Measurements from ENCODE around the gene SAMD3. TPM values are rescaled to one million over a fixed set of nuclear protein-coding genes. Genes with fewer than 3 reads are reported as not detected.
"Not testable (repeated sequence)": the region's sequence is repeated elsewhere in the genome, so short reads cannot be mapped to it uniquely, and the experiment has no call there.

Gene SAMD3
- total and polyA plus RNA-seq, 9 donors: 0.81 to 7.4 (median 2.7) TPM

DNA sequence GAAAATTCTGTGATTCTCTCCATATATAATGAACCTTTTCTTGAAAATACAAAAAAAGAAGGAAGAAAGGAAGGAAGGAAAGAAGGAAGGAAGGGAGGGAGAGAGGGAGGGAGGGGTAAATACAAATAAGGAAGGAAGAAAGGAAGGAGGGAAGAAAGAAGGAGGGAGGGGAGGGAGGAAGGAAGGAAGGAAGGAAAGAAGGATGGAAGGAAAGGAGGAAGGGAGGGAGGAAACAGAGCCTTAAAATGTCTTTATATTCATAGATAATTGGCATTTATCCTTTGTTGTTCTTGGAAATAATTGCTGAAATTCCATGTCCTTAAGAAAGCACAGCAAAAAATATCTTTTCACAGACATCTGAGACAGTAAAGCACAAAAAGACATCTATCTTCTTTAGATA is 40.3 kb downstream of the SAMD3 start:
- intact Hi-C loops (cut with DNase I): no loop called here

DNA sequence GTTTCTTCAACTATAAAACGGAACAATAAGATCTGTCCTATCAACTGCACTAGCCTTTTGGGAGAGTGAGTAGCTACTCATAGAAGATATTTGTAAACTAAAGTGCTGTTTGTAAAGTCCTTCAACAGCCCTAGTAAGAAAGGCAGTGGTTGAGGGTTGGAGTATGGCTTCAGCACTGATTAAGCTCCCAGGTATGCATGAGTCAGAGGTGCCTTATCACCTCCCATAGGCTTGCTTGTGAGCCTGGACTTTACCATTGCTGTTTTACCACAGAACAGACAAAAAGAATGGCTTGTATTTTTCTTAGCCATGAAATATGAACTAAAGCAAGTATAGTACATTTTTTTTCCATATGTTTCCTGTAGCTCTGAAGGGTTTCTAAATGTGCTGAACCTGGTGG is 44.1 kb downstream of the SAMD3 start:
- TF ChIP-seq, protein P1, sequence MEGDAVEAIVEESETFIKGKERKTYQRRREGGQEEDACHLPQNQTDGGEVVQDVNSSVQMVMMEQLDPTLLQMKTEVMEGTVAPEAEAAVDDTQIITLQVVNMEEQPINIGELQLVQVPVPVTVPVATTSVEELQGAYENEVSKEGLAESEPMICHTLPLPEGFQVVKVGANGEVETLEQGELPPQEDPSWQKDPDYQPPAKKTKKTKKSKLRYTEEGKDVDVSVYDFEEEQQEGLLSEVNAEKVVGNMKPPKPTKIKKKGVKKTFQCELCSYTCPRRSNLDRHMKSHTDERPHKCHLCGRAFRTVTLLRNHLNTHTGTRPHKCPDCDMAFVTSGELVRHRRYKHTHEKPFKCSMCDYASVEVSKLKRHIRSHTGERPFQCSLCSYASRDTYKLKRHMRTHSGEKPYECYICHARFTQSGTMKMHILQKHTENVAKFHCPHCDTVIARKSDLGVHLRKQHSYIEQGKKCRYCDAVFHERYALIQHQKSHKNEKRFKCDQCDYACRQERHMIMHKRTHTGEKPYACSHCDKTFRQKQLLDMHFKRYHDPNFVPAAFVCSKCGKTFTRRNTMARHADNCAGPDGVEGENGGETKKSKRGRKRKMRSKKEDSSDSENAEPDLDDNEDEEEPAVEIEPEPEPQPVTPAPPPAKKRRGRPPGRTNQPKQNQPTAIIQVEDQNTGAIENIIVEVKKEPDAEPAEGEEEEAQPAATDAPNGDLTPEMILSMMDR (IDR thresholded peaks at IDR 0.05): no peak
- no peak for TF ChIP-seq EP300 (IDR thresholded peaks at IDR 0.05)
- TF ChIP-seq POLR2A (IDR thresholded peaks at IDR 0.05): no peak
- Histone ChIP-seq H3K27me3 (no peaks in the 10 kb centered on the region), H3K36me3 (no peaks in the 10 kb centered on the region), H3K4me1 (ENCODE audit: insufficient read depth) (no peaks in the 10 kb centered on the region), H3K4me3 (no peak overlapping the region), H3K27ac (no peak overlapping the region), H3K9me3 (no peaks in the 10 kb centered on the region)
- intact Hi-C loops (cut with DNase I): no loop called here
- no peak for DNase-seq
- WGBS, 3 donors: 91 to 100% (median 95%) methylated on average over 1 of the region's 1 CpG

More for the DNA sequence above, 40.3 kb downstream of the SAMD3 start:
- DNase-seq: no peak
- Histone ChIP-seq H3K36me3 (no peaks in the 10 kb centered on the region), H3K4me3 (no peak overlapping the region), H3K27me3 (no peaks in the 10 kb centered on the region), H3K27ac (no peak overlapping the region), H3K9me3 (no peaks in the 10 kb centered on the region), H3K4me1 (ENCODE audit: insufficient read depth) (no peaks in the 10 kb centered on the region)
- no peak for TF ChIP-seq POLR2A (IDR thresholded peaks at IDR 0.05)

DNA sequence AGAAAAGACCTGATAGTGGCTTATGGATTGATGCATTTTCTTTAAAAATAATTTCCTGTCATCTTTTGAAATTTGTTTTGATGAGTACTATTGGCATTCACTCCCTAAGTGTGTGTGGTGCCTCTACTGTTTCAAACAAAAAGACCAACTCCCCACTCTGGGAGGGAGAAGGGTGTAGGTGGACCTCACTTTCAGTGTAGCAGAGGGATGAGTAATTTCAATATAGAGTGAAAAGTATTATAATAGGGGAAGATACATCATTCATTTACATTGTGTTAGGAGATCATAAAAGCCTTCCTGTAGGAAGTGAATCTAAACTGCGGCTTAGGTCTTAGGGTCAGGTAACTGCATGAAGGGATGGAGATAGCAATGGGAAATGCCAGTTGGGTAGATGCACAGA is 46.4 kb downstream of the SAMD3 start:
- Histone ChIP-seq H3K9me3 (no peaks in the 10 kb centered on the region), H3K4me1 (ENCODE audit: insufficient read depth) (no peaks in the 10 kb centered on the region), H3K27ac (no peak overlapping the region), H3K4me3 (no peak overlapping the region), H3K27me3 (no peaks in the 10 kb centered on the region), H3K36me3 (no peaks in the 10 kb centered on the region)
- no peak for TF ChIP-seq EP300 (IDR thresholded peaks at IDR 0.05)
- TF ChIP-seq, protein P1 (IDR thresholded peaks at IDR 0.05): no peak
- TF ChIP-seq POLR2A (IDR thresholded peaks at IDR 0.05): no peak
- DNase-seq: no peak
- 92 to 98% (median 95%) methylated on average over 1 of the region's 1 CpG for WGBS, 3 donors
- intact Hi-C loops (cut with DNase I): no loop called here

DNA sequence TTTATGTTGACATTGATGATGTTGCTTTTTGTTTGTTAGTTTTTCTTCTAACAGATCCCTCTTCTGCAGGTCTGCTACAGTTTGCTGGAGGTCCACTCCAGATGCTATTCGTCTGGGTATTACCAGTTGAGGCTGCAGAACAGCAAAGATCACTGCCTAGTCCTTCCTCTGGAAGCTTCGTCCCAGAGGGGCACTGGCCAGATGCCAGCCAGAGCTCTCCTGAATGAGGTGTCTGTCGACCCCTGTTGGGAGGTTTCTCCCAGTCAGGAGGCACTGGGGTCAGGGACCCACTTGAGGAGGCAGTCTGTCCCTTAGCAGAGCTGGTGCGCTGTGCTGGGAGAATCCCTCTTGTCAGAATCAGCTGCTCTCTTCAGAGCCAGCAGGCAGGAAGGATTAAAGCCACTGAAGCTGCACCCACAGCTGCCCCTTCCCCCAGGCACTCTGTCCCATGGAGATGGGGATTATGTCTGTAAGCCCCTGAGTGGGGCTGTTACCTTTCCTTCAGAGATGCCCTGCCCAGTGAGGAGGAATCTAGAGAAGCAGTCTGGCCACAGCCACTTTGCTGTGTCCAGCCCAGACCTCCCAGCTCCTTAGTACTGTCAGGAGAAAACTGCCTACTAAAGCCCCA is 49.3 kb downstream of the SAMD3 start:
- H3K36me3 ChIP-seq; H3K4me3 ChIP-seq; H3K9me3 ChIP-seq; H3K4me1 ChIP-seq (ENCODE audit: insufficient read depth); DNase-seq; H3K27ac ChIP-seq; H3K27me3 ChIP-seq; intact Hi-C loops (cut with DNase I): not testable (repeated sequence)
- WGBS, 3 donors: 75 to 95% (median 77%) methylated on average over 3 to 4 of the region's 4 CpGs

DNA sequence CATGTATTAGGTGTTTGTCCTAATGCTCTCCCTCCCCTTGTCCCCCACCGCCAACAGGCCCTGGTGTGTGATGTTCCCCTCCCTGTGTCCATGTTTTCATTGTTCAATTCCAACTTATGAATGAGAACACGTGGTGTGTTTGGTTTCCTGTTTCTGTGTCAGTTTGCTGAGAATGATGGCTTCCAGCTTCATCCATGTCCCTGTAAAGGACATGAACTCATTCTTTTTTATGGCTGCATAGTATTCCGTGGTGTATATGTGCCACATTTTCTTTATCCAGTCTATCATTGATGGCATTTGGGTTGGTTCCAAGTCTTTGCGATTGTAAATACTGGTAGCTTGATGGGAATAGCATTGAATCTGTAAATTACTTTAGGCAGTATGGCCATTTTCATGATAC is 52.6 kb downstream of the SAMD3 start:
- H3K27ac ChIP-seq; intact Hi-C loops (cut with DNase I); DNase-seq; H3K36me3 ChIP-seq; H3K9me3 ChIP-seq; H3K4me3 ChIP-seq; H3K4me1 ChIP-seq (ENCODE audit: insufficient read depth); H3K27me3 ChIP-seq: not testable (repeated sequence)
- 90 to 95% (median 91%) methylated on average over 4 of the region's 4 CpGs for WGBS, 3 donors

DNA sequence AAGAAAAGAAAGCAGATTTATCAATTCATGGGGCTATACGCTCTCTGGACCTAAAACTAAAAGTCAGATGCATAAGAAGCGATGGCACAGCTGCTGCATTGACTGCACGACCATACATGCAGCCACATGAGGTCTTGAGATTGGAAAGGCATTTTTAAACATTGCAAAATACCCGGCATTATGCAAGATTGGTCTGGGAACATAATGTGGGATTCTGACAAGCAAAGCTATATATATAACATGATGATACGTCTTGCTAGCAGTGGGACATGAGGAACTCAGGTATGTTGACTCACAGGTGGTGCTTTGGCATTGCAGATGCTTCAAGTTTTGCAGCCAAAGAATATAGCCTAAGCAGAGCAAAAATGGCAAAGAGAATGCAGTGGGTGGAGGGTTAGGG is 55.1 kb downstream of the SAMD3 start:
- no peaks in the 10 kb centered on the region for H3K9me3 ChIP-seq
- no peak overlapping the region for H3K4me3 ChIP-seq
- no peak for DNase-seq
- 64 to 78% (median 74%) methylated on average over 5 of the region's 5 CpGs for WGBS, 3 donors
- H3K36me3 ChIP-seq: no peaks in the 10 kb centered on the region
- no peak overlapping the region for H3K27ac ChIP-seq
- no peak for TF ChIP-seq EP300 (IDR thresholded peaks at IDR 0.05)
- H3K4me1 ChIP-seq (ENCODE audit: insufficient read depth): no peaks in the 10 kb centered on the region
- intact Hi-C loops (cut with DNase I): no loop called here
- H3K27me3 ChIP-seq: no peaks in the 10 kb centered on the region
